ENCODE results near the gene DIS3L2. TPM values are rescaled to one million over a fixed set of nuclear protein-coding genes. Genes with fewer than 3 reads are reported as not detected.

The DIS3L2 gene
- total RNA-seq, 1 donor from 2014 or later, result 24.0 TPM

GRCh38 chr2:232137356-232138147, 176.0 kb downstream of the DIS3L2 start:
- no peaks in the 10 kb centered on the region for H3K27me3 ChIP-seq (ENCODE audit: insufficient read depth, low read length)
- H3K4me1 Mint-ChIP-seq (ENCODE audit: low read depth, unreplicated experiment), result peaks cover 5% of the 10 kb centered on the region
- TF ChIP-seq EZH2 (IDR thresholded peaks at IDR 0.05; ENCODE audit: insufficient read depth, low read length), result no peak
- FAIRE-seq, result no peak
- H2AFZ ChIP-seq (ENCODE audit: low read depth, low read length), result no peak overlapping the region
- no peaks in the 10 kb centered on the region for H3K9me3 ChIP-seq (ENCODE audit: insufficient read depth, low read depth, low read length)
- H3K9me3 Mint-ChIP-seq (ENCODE audit: unreplicated experiment), result no peaks in the 10 kb centered on the region
- no peak overlapping the region for H3K4me3 Mint-ChIP-seq (ENCODE audit: unreplicated experiment)
- H3K9ac ChIP-seq (ENCODE audit: low read length), result no peak overlapping the region
- H3K4me3 ChIP-seq (ENCODE audit: insufficient read depth, low read depth, low read length), result no peak overlapping the region
- H4K20me1 ChIP-seq (ENCODE audit: insufficient read depth, low read length), result no peaks in the 10 kb centered on the region
- H3K27me3 Mint-ChIP-seq (ENCODE audit: low read depth, unreplicated experiment), result no peaks in the 10 kb centered on the region
- H3K36me3 ChIP-seq (ENCODE audit: insufficient read depth, low read length), result no peaks in the 10 kb centered on the region
- H3K27ac ChIP-seq (ENCODE audit: low read depth, low read length), result no peak overlapping the region
- H3K4me1 ChIP-seq (ENCODE audit: insufficient read depth, low read length), result peaks cover 9% of the 10 kb centered on the region
- peaks cover 7% of the 10 kb centered on the region for H3K36me3 Mint-ChIP-seq (ENCODE audit: low read depth, unreplicated experiment)
- H3K27ac Mint-ChIP-seq (ENCODE audit: unreplicated experiment), result no peak overlapping the region
- H3K79me2 ChIP-seq (ENCODE audit: insufficient read depth, low read length), result no peaks in the 10 kb centered on the region
- no peak for DNase-seq (ENCODE audit: low read depth)
- peak overlapping the region; percentile 2 for H3K4me2 ChIP-seq (ENCODE audit: low read length)

GRCh38 chr2:232138441-232138840, 176.9 kb downstream of the DIS3L2 start:
- Mint-ChIP-seq H3K9me3 (ENCODE audit: unreplicated experiment) (no peaks in the 10 kb centered on the region), H3K36me3 (ENCODE audit: low read depth, unreplicated experiment) (peaks cover 7% of the 10 kb centered on the region), H3K27ac (ENCODE audit: unreplicated experiment) (no peak overlapping the region), H3K4me1 (ENCODE audit: low read depth, unreplicated experiment) (peaks cover 5% of the 10 kb centered on the region), H3K27me3 (ENCODE audit: low read depth, unreplicated experiment) (no peaks in the 10 kb centered on the region), H3K4me3 (ENCODE audit: unreplicated experiment) (no peak overlapping the region)
- Histone ChIP-seq H3K4me1 (ENCODE audit: insufficient read depth, low read length) (peaks cover 9% of the 10 kb centered on the region), H4K20me1 (ENCODE audit: insufficient read depth, low read length) (no peaks in the 10 kb centered on the region), H3K36me3 (ENCODE audit: insufficient read depth, low read length) (no peaks in the 10 kb centered on the region), H3K4me2 (ENCODE audit: low read length) (no peak overlapping the region), H3K4me3 (ENCODE audit: insufficient read depth, low read depth, low read length) (no peak overlapping the region), H3K27ac (ENCODE audit: low read depth, low read length) (no peak overlapping the region), H3K9ac (ENCODE audit: low read length) (no peak overlapping the region), H3K27me3 (ENCODE audit: insufficient read depth, low read length) (no peaks in the 10 kb centered on the region), H3K79me2 (ENCODE audit: insufficient read depth, low read length) (no peaks in the 10 kb centered on the region), H2AFZ (ENCODE audit: low read depth, low read length) (no peak overlapping the region), H3K9me3 (ENCODE audit: insufficient read depth, low read depth, low read length) (no peaks in the 10 kb centered on the region)
- DNase-seq (ENCODE audit: low read depth) (no peak), FAIRE-seq (no peak)
- no peak for TF ChIP-seq EZH2 (IDR thresholded peaks at IDR 0.05; ENCODE audit: insufficient read depth, low read length)
- no peak for TF ChIP-seq CTCF (IDR thresholded peaks at IDR 0.05; ENCODE audit: insufficient read depth, low read depth, low read length)

GRCh38 chr2:232139171-232139594, 177.7 kb downstream of the DIS3L2 start:
- Histone ChIP-seq H2AFZ (ENCODE audit: low read depth, low read length) (no peak overlapping the region), H3K27ac (ENCODE audit: low read depth, low read length) (no peak overlapping the region), H3K9me3 (ENCODE audit: insufficient read depth, low read depth, low read length) (no peaks in the 10 kb centered on the region), H4K20me1 (ENCODE audit: insufficient read depth, low read length) (no peaks in the 10 kb centered on the region), H3K36me3 (ENCODE audit: insufficient read depth, low read length) (no peaks in the 10 kb centered on the region), H3K4me2 (ENCODE audit: low read length) (peak overlapping the region; percentile 37), H3K4me1 (ENCODE audit: insufficient read depth, low read length) (peaks cover 9% of the 10 kb centered on the region), H3K79me2 (ENCODE audit: insufficient read depth, low read length) (no peaks in the 10 kb centered on the region), H3K27me3 (ENCODE audit: insufficient read depth, low read length) (no peaks in the 10 kb centered on the region), H3K4me3 (ENCODE audit: insufficient read depth, low read depth, low read length) (no peak overlapping the region), H3K9ac (ENCODE audit: low read length) (no peak overlapping the region)
- Mint-ChIP-seq H3K27ac (ENCODE audit: unreplicated experiment) (no peak overlapping the region), H3K4me3 (ENCODE audit: unreplicated experiment) (no peak overlapping the region), H3K9me3 (ENCODE audit: unreplicated experiment) (no peaks in the 10 kb centered on the region), H3K36me3 (ENCODE audit: low read depth, unreplicated experiment) (peaks cover 4% of the 10 kb centered on the region), H3K4me1 (ENCODE audit: low read depth, unreplicated experiment) (peaks cover 5% of the 10 kb centered on the region), H3K27me3 (ENCODE audit: low read depth, unreplicated experiment) (no peaks in the 10 kb centered on the region)
- DNase-seq (ENCODE audit: low read depth) (no peak), FAIRE-seq (no peak)
- TF ChIP-seq CTCF (IDR thresholded peaks at IDR 0.05; ENCODE audit: insufficient read depth, low read depth, low read length) (no peak), EZH2 (IDR thresholded peaks at IDR 0.05; ENCODE audit: insufficient read depth, low read length) (no peak)
